ENCODE data around the gene CASP9.

The CASP9 gene

DNA sequence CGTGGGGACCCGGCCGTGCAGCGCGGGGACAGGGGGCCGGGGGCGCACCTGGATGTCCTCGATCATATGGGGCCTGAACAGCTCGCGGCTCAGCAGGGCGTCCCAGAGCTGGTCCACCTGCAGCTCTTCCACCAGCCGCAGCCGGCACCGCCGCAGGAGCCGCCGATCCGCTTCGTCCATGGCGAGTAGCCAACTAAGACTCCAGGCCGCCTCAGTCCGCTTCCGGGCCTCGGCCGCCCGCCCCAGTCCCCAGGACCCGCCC is at the start of gene CASP9:
TSS of gene CASP9 (minus strand) at position 195 of the 262 bp plus-strand sequence. CDS start at position 180, 15 bp downstream.
- no peak for DNase-seq

DNA sequence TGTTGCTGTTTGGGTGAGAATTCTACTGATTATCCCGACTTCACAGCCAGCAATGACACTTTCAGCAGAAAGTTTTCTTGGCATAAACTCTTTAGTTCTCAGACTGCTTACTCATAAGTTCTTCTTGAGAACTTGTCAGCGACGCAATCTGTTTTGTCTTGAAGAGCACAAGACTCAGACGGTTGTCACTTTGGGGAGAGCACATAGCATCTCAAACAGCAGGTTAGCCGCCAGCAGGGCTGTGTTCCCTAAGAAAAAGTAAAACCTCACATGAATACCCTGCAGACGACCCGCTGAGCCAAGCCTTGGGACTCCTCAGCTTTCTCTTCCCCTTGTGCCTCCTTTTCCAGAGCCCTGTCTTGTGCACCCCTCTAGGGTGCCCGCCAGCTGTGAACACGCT is 49.5 kb upstream of the CASP9 start:
- no peak for DNase-seq

DNA sequence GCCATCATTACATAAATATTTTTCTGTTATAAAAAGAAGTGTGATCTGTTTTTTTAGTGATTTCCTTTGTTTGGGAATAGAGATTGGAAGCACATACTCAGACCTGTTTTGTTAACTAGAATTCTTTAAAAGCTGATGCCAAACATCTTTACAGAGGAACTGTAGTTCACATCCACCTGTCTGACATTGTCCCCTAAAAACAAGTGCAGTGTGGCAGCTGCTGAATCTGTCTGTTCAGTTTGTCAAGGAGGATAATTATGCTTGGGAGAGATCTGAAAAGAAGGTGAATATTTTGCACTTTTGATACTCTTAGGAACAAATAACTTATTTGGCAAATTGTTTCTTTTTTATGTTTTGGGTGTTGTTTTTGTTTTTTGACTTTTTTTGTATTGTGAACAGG is 47.3 kb upstream of the CASP9 start:
- peak; percentile 42 for DNase-seq

DNA sequence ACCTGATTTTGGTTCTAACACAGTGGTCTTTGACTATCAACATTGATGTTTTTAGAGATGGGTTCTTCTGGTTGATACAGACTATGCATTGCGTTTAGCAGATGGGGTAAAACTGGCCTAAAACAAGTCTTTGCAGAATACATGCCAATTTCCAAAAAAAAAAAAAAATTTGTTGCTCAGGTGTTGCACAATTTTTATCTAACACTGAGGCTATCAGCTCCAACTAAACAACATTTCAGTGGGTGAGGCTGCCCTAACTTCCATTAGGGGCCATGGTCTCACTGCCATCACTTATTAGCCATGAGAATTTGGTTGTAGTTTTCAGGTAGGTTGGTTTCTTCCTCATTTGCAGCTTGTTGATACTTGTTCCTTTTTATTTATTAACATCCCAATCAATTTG is 46.8 kb upstream of the CASP9 start:
- no peak for DNase-seq

DNA sequence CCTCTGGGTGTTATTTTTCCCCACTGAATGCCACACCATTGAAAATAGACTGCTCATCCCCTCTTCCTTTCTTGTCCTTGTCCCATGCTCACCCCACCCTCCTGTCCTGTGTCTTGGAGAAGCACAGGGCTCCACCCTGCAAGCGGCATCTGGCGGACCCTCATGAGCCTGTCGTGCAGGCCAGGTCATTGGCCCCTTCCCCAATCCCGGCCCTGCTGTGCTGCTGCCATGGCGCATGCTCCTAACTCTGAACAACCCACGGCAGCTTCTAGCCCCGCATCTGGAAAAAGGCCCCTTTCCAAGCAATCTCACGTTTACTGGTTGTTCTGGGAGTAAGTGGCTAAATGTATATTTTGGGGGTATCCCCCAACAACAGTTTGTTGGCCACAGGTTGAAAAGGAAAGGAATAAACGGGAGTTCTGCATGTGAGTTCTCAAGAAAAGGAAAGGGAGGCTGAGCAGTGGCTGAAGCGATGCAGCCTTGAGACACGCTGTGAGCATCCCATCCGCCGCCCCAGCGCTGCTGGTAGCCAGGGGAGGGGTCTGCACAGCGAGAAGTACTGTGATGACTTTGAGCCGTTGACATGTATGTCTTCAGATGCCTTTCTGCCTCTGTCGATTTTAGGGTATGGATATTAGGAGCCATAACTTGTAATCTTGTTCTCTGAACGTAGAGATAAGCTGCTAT is 44.5 kb upstream of the CASP9 start:
- DNase-seq, result no peak

DNA sequence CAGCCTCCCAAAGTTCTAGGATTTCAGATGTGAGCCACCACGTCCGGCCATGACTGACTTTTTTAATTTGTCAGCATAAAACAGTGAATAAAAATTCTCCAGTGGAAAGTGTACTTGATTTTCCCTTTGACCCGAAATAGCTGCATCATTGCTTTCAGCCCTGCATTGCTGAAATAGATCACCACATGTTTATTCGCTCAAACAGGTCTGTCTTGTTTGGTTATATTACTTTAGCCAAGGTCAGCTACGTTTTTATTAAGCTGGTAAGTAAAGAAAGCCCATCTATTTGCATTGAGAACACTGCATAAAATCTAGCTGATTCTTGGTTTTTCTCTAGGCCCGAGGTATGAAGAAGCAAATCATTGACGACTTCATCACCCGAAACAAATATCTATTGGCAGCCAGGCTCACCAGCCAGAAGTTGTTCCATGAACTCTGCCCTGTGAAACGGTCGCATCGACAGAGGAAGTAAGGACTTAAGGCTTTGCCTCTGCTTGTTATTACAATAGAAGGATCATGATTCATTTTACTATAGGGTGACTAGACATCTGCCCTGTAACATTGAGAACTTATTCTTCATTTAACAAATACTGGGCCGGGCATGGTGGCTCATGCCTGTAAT is 35.3 kb upstream of the CASP9 start:
- DNase-seq, result no peak

DNA sequence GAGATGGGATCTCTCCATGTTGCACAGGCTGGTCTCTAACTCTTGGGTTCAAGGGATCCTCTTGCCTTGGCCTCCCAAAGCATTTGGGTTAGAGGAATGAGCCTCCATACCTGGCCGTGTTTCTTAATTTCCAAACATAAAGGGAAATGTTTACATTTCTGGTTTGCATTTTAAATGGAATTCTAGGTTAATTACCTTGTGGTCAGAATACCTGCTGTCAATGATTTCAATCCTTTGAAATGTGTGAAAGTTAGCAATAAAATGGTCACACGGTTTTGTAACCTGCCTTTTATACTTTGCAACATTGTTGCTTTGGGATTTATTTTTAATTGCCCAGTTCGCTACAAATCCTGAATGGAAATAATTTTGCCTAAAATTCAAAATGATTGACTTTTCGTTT is 34.5 kb upstream of the CASP9 start:
- no peak for DNase-seq

DNA sequence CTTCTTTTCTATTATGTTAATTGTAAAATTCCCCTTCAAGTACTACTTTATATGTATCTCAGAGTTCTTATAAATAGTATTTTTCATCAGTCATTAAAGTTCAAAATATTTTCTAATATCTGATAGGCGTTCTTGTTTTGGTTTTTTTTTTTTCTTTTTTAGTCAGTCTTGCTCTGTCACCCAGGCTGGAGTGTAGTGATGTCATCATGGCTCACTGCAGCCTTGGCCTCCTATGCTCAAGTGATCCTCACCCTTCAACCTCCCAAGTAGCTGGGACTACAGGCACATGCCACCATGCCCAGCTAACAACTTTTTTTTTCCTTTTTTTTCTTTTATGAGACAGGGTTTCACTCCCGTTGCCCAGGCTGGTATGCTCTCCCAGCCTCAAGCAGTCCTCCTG is 33.6 kb upstream of the CASP9 start:
- DNase-seq, result no peak

DNA sequence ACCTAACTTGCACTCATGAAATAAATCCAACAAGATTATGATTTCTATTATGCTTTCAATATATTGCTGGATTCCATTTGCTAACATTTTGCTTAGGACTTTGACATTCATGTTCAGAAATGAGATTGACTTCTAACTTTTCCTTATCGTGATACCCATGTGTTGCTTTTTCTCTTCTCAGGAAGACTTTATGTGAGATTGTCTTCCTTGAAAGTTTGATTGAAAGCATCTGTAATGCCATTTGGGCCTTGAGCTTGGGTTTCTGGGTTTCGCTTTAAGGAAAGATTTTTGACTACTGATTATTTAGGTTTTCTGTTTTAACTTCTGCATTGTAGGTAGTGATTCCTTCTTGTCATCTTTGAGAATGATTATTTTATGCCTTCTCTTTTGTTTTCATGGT is 33.0 kb upstream of the CASP9 start:
- DNase-seq, result no peak

DNA sequence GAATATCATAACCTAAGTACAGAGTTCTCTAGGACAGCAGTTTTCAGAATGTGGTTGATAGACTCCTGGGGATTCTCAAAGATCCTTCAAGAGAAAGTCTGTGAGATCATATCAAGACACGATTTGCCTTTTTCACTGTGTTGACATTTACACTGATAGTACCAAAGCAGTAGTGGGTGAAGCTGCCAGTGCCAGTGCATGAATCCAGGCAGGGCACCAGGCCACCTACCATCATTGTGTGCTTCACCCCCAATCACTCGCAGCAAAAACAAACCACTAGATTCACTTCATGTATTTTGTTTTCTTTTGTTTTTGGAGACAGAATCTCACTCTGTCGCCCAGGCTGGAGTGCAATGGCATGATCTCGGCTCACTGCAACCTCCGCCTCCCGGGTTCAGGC is 26.6 kb upstream of the CASP9 start:
- no peak for DNase-seq

DNA sequence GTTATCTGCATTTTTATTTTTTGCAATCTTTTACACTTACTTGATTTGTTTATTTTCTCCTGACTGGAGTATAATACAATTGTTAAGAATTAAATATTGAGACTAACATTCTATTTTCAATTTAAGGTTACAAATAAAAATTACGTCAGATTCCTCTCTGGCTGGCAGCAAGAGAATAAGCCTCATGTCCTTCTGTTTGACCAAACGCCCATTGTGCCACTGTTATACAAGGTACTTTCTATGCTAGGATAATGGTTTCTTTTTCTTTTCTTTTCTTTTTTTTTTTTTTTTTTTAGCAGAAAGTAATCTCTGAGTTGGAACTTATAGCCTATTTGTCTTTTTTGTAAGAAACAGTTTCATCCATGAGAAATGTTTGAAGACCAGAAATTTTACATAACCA is 22.6 kb upstream of the CASP9 start:
- DNase-seq, result no peak

DNA sequence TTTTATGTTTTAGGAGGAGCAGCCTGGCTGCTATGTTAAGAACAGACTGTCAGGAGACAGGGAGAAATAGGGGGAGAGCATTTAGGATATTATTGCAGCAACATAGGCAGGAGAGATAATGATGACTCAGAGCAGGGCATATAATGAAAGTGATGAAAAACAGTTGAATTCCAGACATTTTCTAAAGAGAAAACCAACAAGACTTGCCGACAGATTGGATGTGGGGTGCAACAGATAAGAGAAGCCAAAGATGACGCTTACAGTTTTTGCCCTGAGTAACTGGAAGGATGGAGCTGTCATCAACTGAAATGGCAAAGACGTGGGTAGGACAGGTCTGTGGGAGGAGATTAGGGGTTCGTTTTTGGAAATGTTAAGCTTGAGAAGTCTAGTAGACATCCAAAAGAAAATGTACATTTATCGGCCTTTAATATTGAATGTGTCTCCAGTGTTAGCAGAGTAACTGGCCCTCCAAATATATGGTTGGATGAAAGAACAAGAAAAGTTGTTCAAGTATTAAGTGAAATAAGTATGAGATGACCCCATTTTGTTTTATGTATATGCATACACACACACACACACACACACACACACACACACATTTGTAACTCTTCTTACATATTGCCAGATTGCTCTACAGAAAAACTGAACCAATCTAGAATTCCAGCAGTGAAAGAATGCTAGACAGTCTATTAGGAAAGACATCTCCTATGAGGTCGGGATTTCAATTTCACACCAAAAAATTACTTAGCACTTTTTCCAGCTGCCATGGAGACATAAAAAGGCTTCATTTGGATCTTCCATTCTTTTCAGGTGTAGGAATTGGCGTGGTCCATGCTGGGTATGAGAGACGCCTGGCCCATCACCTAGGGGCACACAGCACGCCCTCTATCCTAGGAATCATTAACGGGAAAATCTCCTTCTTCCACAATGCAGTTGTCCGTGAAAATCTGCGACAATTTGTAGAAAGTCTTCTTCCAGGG is 19.9 kb upstream of the CASP9 start:
- no peak for DNase-seq

DNA sequence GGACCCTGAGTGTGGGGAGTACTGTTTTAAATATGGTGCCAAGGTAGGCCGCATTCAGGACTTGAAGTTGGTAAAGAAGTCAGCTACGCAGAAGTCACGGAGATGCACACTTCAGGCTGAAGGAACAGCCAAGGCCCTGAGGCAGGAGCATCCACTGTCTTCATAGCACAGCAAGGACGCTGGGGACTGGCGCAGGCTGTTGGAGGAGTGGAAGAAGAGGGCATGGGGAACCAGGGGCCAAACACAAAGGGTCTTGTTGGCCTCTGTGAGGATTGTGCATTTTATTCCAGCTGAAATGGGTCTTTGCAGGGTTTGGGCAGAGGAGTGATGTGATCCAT is 19.2 kb upstream of the CASP9 start:
- DNase-seq, result no peak

DNA sequence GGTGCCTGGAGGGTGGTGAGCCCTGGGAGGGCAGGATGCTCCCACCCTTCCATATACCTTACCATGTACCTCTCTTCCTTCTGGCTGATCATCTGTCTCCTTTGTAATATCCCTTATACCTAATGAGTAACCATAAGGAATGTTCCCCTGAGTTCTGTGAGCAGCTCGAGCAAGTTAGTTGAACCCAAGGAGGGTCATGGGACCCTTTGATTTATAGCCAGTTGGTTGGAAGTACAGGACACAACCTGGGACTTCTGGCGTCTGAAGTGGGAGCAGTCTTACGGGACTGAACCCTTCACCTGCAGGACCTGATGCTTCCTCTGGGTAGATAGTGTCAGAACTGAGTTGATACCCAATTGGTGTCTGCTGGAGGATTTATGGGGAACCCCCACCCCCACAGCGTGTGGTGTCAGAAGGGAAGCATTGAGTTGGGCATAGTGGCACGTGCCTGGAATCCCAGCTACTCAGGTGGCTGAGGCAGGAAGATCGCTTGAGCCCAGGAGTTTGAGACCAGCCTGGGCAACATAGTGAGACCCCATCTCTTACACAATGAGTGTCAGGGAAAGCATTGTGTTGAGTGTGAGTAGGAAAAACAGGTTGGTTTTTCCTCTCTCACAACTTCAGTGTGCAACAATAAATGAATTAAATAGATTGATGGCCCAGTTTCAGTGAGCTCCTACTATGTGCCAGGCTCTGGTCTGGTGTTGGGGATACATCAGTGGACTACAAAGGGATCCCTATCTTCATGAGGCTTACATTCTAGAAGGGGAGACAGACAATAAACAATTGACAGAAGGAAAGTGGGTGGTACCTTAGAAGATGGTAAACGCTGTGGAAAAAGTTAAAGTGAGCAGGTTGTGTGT is 18.6 kb upstream of the CASP9 start:
- DNase-seq, result no peak

DNA sequence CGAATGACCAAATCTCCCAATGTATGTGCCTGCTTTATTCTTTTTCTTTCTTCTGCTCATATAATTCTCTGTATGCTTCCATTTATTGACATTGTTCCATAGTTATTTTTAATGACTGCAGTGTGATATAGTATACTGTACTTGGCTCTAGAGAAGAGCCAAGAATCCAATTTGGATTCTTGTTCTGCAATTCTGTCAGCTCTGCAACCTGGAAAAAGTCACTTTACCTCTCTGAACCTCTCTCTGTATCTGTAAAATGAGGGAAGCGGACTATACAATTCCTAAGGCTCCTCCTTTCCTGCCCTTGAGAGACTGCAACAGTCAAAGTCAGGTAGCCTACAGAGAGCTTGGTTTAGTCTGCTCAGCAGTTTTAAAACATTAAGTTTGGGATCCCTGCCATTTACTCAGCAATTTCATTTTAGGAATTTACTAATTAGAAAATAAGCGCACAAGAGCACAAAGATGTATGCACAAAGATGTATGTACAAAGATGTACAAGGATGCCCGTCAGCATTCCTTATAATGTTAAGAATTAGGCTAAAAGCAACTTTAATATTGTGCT is 17.3 kb upstream of the CASP9 start:
- no peak for DNase-seq

DNA sequence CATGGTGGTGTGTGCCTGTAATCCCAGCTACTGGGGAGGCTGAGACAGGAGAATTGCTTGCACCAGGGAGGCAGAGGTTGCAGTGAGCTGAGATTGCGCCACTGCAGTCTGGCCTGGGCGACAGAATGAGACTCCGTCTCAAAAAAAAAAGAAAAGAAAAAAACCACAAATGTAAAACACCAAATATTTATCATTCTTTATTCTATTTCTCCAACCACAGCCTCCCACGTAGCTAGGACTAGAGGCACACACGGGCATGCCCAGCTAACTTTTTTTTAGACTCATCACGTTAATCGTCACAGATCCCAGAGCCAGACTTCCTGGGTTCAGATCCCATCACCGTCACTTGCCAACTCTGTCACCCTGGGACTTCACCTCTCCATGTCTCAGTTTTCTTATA is 16.2 kb upstream of the CASP9 start:
- no peak for DNase-seq

DNA sequence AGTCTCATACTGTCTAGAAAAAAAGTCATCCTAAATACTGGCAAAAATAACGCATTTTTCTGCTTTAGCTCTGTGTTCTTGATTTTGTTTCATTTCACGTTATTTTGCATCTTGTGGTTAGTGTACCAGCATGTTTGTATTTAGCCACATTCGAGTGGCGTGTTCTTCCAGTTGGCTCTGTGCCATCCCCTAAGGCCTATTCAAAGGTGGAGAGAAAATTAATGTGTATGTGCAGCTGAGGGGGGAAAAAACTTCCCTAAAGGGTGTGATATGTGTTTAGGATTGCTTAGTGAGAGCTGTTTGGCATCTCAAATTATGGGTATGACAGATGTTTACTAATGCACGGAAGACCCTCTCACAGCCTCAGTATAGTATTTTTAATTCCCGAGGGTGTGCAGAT is 14.8 kb upstream of the CASP9 start:
- peak; percentile 86 for DNase-seq

DNA sequence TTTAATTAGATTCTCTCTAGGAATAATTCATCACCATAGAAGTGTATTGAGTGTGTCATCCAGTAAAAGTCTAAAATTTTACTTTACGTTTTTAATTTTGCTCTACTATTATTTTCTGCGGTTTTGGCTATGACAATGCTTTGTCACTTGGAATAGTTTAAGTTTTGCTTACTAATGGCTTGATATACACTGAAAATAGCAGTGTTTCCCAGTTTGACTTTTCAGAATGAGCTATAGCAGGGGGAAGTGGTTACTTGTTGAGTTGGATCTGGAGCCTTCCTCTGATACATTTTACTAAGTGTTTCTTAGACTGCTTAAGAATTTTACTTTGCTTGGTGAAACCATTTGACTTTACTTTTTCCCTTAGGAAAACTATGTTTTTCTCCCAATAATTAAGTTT is 7.7 kb upstream of the CASP9 start:
- DNase-seq, result no peak

DNA sequence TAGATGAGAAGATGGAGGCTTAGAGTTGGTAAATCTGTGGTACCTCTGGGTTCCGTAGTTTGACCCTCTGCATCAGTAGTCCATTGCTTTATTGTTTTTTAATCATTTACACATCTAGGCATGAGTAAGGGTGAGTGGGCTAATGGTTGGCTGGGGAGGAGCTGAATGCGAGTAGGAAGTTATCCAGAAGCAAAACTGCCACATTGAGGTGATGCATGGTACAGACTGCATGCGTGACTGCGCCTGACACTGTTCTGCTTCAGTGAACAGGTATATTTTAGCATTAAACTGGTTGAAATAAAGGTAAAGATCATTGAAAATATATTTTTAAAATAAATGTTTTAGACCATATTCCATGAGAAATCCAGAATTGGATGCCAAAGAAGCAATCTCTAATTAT is 7.0 kb upstream of the CASP9 start:
- no peak for DNase-seq

DNA sequence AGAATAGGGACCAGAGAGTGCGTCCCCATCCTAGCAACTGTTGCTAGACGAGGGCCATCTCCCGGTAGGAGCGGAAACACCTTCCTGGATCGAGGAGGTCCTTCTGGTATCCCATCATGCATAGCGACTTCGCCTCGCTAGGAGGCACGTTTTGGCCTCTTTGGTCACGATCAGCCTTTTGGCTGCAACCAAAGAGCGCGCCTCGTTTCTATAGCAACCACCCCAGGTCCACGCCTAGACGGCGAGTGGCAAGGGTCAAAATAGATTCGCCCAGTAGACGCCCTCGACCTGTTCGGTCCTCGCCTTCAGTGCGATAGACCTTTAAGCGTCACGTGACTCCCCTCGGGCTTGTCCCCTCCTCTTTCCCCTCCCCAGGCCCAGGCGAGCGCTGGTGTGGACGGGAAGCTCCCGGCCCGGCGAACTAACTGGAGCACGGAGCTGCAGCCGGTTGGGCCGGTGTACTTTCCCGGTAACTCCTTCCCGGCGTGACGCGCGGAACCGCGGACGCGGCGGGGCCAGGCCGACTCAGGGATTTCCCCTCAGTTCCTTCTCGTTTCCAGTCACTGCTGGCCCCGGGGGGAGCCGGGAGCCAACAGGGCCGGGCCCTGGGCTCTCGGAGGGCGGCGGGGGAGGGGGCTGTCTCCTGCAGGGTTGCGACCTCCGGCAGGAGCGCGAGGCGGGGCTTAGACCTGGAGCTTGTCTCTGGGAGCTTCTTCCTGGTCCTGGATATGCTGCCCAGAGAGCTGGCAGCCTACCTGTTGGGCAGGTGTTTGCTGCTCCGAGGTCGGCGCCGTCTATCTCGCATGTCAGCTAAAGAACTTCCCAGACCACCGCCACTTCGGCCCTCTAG is 2.7 kb upstream of the CASP9 start, which contains the start of gene DNAJC16:
TSS of gene DNAJC16 (plus strand) at position 359 of the 850 bp plus-strand sequence. CDS start 2,258 bp downstream, outside the sequence.
- peak; percentile 100 for DNase-seq

DNA sequence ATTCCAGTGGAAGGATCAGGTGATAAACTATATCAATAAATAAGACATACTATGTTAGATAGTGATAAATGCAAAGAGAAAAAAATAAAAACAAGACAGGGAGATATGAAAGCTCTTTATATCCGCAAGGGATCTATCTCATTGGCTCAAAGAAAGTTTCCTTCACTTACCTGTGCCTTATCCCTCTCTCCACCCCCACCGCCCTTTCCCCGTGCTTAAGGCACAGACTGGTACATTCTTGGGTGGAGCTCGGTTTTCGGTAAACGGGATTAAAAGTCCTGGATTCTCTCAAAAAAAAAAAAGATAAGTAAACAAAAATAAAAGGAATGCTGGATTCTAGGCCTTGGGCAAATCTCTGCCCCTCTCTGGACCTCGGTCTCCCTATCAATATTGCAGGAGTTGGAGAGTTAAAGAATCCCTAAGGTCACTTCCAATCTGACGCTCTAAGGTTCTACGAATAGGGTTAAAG is 2.0 kb upstream of the CASP9 start:
- DNase-seq, result peak; percentile 58
